Measurements from ENCODE around the gene MAN1A1. TPM values are rescaled to one million over a fixed set of nuclear protein-coding genes. Genes with fewer than 3 reads are reported as not detected.

The MAN1A1 gene
- total RNA-seq, 2 donors from 2014 or later, result 85.4 to 109 TPM

GRCh38 chr6:119195848-119196247, 153.7 kb downstream of the MAN1A1 start:
- peaks cover 10% of the 10 kb centered on the region for H3K4me1 ChIP-seq
- H3K27me3 ChIP-seq, result no peaks in the 10 kb centered on the region
- H3K36me3 ChIP-seq (replicated peaks in 1 of 2; ENCODE audit: insufficient read depth in 1 of 2, low read depth in 2 of 2), result no peaks in the 10 kb centered on the region
- no peak overlapping the region for H3K27ac ChIP-seq
- TF ChIP-seq CTCF (IDR thresholded peaks at IDR 0.05), result no peak
- TF ChIP-seq POLR2A (IDR thresholded peaks at IDR 0.05), result no peak
- no peak for ATAC-seq
- H3K4me3 ChIP-seq, result no peak overlapping the region
- DNase-seq, result no peak
- H3K9me3 ChIP-seq, result no peaks in the 10 kb centered on the region
- 57 to 65% methylated on average over 5 of the region's 5 CpGs for WGBS, 2 donors
- intact Hi-C loops (cut with DNase I), result no loop called here

GRCh38 chr6:119195204-119195603, 154.4 kb downstream of the MAN1A1 start:
- 91 to 97% methylated on average over 2 of the region's 2 CpGs for WGBS, 2 donors
- intact Hi-C loops (cut with DNase I), result no loop called here

GRCh38 chr6:119193707-119194106, 155.9 kb downstream of the MAN1A1 start:
- ATAC-seq (no peak), DNase-seq (no peak)
- Histone ChIP-seq H3K9me3 (no peaks in the 10 kb centered on the region), H3K4me1 (peaks cover 5% of the 10 kb centered on the region), H3K36me3 (replicated peaks in 1 of 2; ENCODE audit: insufficient read depth in 1 of 2, low read depth in 2 of 2) (peaks cover 0 to 4% of the 10 kb centered on the region in 2 donors), H3K27me3 (no peaks in the 10 kb centered on the region), H3K4me3 (no peak overlapping the region), H3K27ac (no peak overlapping the region)
- intact Hi-C loops (cut with DNase I), result no loop called here
- TF ChIP-seq POLR2A (IDR thresholded peaks at IDR 0.05) (no peak), CTCF (IDR thresholded peaks at IDR 0.05) (no peak)

More at GRCh38 chr6:119195204-119195603, 154.4 kb downstream of the MAN1A1 start:
- no peak for DNase-seq
- Histone ChIP-seq H3K9me3 (no peaks in the 10 kb centered on the region), H3K4me3 (no peak overlapping the region), H3K27me3 (no peaks in the 10 kb centered on the region), H3K36me3 (replicated peaks in 1 of 2; ENCODE audit: insufficient read depth in 1 of 2, low read depth in 2 of 2) (no peaks in the 10 kb centered on the region), H3K4me1 (peaks cover 5% of the 10 kb centered on the region), H3K27ac (no peak overlapping the region)
- TF ChIP-seq POLR2A (IDR thresholded peaks at IDR 0.05) (no peak), CTCF (IDR thresholded peaks at IDR 0.05) (no peak)
- no peak for ATAC-seq

- ATAC-seq, result no peak
- Histone ChIP-seq H3K36me3 (replicated peaks in 1 of 2; ENCODE audit: insufficient read depth in 1 of 2, low read depth in 2 of 2) (peaks cover 0 to 4% of the 10 kb centered on the region in 2 donors), H3K4me3 (no peak overlapping the region), H3K27me3 (no peaks in the 10 kb centered on the region), H3K27ac (peak overlapping the region in 1 of 4 donors; percentile 51), H3K9me3 (no peaks in the 10 kb centered on the region), H3K4me1 (peaks cover 5% of the 10 kb centered on the region)
- TF ChIP-seq POLR2A (IDR thresholded peaks at IDR 0.05), result no peak
- no peak for TF ChIP-seq CTCF (IDR thresholded peaks at IDR 0.05)
- intact Hi-C loops (cut with DNase I), result no loop called here
- WGBS, 2 donors, result 55 to 63% methylated on average over 3 of the region's 3 CpGs
- DNase-seq, result no peak
Observed at GRCh38 chr6:119192200-119192599, 157.4 kb downstream of the MAN1A1 start.

GRCh38 chr6:119190176-119190575, 159.4 kb downstream of the MAN1A1 start:
- peaks cover 0 to 6% of the 10 kb centered on the region in 2 donors for H3K36me3 ChIP-seq (replicated peaks in 1 of 2; ENCODE audit: insufficient read depth in 1 of 2, low read depth in 2 of 2)

More at GRCh38 chr6:119190176-119190575, 159.4 kb downstream of the MAN1A1 start:
- Histone ChIP-seq H3K4me3 (no peak overlapping the region), H3K9me3 (no peaks in the 10 kb centered on the region), H3K27ac (no peak overlapping the region), H3K27me3 (no peaks in the 10 kb centered on the region), H3K4me1 (peaks cover 5% of the 10 kb centered on the region)
- TF ChIP-seq CTCF (IDR thresholded peaks at IDR 0.05) (no peak), POLR2A (IDR thresholded peaks at IDR 0.05) (no peak)
- ATAC-seq (no peak), DNase-seq (no peak)
- 66 to 78% methylated on average over 1 of the region's 1 CpG for WGBS, 2 donors
- intact Hi-C loops (cut with DNase I), result no loop called here

Data from body of pancreas (tissue), 4 donors.